ENCODE measurements around the gene DTHD1. TPM values are rescaled to one million over a fixed set of nuclear protein-coding genes. Genes with fewer than 3 reads are reported as not detected.

Gene DTHD1
- total and polyA plus RNA-seq, 2 experiments from 2014 or later: not detected

- Histone ChIP-seq H2AFZ (no peak overlapping the region), H3F3A (ENCODE audit: insufficient read depth) (no peaks in the 10 kb centered on the region), H3K9ac (no peak overlapping the region), H3K4me3 (no peak overlapping the region), H3K4me2 (ENCODE audit: unreplicated experiment) (no peak overlapping the region), H3K4me1 (ENCODE audit: insufficient read depth) (no peaks in the 10 kb centered on the region), H4K20me1 (ENCODE audit: insufficient read depth) (no peaks in the 10 kb centered on the region), H3K36me3 (ENCODE audit: low read depth) (no peaks in the 10 kb centered on the region), H3K9me2 (ENCODE audit: insufficient read depth) (no peaks in the 10 kb centered on the region), H3K79me2 (ENCODE audit: insufficient read depth) (no peaks in the 10 kb centered on the region), H3K27ac (no peak overlapping the region), H3K9me3 (ENCODE audit: low read depth) (no peaks in the 10 kb centered on the region), H3K27me3 (replicated peaks; ENCODE audit: insufficient read depth) (no peaks in the 10 kb centered on the region)
- TF ChIP-seq EZH2phosphoT487 (IDR thresholded peaks at IDR 0.05; ENCODE audit: insufficient read depth, low read depth): no peak
- no peak for TF ChIP-seq EZH2 (IDR thresholded peaks at IDR 0.05; ENCODE audit: insufficient read depth, poor library complexity, severe bottlenecking)
- in situ Hi-C loops (cut with MboI): no loop called here
- no peak for DNase-seq
- WGBS, 2 experiments (ENCODE audit: low coverage in 1 of 2, low lambda C conversion rate in 2 of 2, missing lambda C conversion rate in 2 of 2): 34 to 46% methylated on average over 2 of the region's 2 CpGs
Observed at GRCh38 chr4:36283912-36284465, 2.6 kb downstream of the DTHD1 start.

DNA sequence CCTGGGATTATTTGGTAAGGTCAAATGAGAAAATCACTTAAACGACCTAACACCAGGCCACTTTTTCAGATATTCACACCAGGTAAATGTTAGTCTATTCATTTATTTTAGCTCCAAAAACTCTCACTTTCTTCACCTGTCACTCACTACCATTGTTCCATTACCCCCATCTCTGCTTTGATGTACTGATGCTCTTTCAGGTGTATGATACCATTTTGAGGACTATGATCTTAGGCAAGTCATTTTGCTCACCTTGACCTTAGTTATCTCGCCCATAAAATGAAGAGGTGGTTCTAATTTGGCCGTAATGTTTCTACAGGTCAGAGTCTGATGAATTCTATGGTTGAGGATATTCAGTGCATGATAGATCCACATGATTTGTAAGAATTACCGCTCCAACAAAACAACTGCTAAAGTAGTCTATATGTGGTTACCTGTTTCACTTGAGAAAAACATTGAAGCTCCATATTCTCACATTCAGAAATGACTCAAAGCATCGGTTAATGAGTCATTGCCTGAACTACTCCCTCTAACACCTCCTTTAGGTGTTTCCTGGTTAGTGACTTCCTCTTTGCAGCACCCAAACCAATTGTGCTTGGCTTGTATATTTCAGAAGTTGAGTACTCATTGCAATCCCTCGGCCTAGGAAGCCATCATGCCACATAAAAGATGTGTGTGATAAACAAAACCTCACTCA is 4.5 kb downstream of the DTHD1 start:
- Histone ChIP-seq H3K9ac (no peak overlapping the region), H3K27me3 (replicated peaks; ENCODE audit: insufficient read depth) (no peaks in the 10 kb centered on the region), H3K4me2 (ENCODE audit: unreplicated experiment) (no peak overlapping the region), H3K27ac (no peak overlapping the region), H3K36me3 (ENCODE audit: low read depth) (no peaks in the 10 kb centered on the region), H3F3A (ENCODE audit: insufficient read depth) (no peaks in the 10 kb centered on the region), H3K4me3 (no peak overlapping the region), H3K9me3 (ENCODE audit: low read depth) (no peaks in the 10 kb centered on the region), H4K20me1 (ENCODE audit: insufficient read depth) (no peaks in the 10 kb centered on the region), H3K4me1 (ENCODE audit: insufficient read depth) (no peaks in the 10 kb centered on the region), H2AFZ (no peak overlapping the region), H3K9me2 (ENCODE audit: insufficient read depth) (no peaks in the 10 kb centered on the region), H3K79me2 (ENCODE audit: insufficient read depth) (no peaks in the 10 kb centered on the region)
- TF ChIP-seq EZH2phosphoT487 (IDR thresholded peaks at IDR 0.05; ENCODE audit: insufficient read depth, low read depth): no peak
- no peak for DNase-seq
- in situ Hi-C loops (cut with MboI): no loop called here
- WGBS, 2 experiments (ENCODE audit: low coverage in 1 of 2, low lambda C conversion rate in 2 of 2, missing lambda C conversion rate in 2 of 2): 31 to 39% methylated on average over 6 of the region's 6 CpGs

DNA sequence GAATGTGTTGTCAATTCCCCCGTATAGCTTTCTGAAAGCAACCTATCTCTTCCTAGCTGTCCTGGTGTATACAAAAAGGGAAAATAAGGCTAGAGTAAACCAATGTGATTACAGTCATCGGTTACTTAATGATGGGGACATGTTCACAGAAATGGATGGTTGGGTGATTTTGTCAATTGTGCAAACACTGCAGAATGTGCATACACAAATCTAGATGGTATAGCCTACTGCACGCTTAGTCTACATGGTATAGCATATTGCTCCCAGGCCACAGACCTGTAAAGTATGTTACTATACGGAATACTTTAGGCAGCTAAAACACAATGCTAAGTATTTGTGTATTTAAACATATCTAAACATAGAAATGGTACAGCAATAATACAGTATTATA is 5.1 kb downstream of the DTHD1 start:
- 41 to 45% methylated on average over 4 of the region's 4 CpGs for WGBS, 2 experiments (ENCODE audit: low coverage in 1 of 2, low lambda C conversion rate in 2 of 2, missing lambda C conversion rate in 2 of 2)
- TF ChIP-seq EZH2phosphoT487 (IDR thresholded peaks at IDR 0.05; ENCODE audit: insufficient read depth, low read depth): no peak
- TF ChIP-seq EZH2 (IDR thresholded peaks at IDR 0.05; ENCODE audit: insufficient read depth, poor library complexity, severe bottlenecking): no peak
- Histone ChIP-seq H3K4me1 (ENCODE audit: insufficient read depth) (no peaks in the 10 kb centered on the region), H3K9ac (no peak overlapping the region), H3K27ac (no peak overlapping the region), H3K4me2 (ENCODE audit: unreplicated experiment) (no peak overlapping the region), H4K20me1 (ENCODE audit: insufficient read depth) (no peaks in the 10 kb centered on the region), H3F3A (ENCODE audit: insufficient read depth) (no peaks in the 10 kb centered on the region), H3K36me3 (ENCODE audit: low read depth) (no peaks in the 10 kb centered on the region), H3K79me2 (ENCODE audit: insufficient read depth) (no peaks in the 10 kb centered on the region), H3K9me3 (ENCODE audit: low read depth) (no peaks in the 10 kb centered on the region), H3K27me3 (replicated peaks; ENCODE audit: insufficient read depth) (no peaks in the 10 kb centered on the region), H2AFZ (no peak overlapping the region), H3K9me2 (ENCODE audit: insufficient read depth) (no peaks in the 10 kb centered on the region), H3K4me3 (no peak overlapping the region)
- in situ Hi-C loops (cut with MboI): no loop called here
- no peak for DNase-seq

DNA sequence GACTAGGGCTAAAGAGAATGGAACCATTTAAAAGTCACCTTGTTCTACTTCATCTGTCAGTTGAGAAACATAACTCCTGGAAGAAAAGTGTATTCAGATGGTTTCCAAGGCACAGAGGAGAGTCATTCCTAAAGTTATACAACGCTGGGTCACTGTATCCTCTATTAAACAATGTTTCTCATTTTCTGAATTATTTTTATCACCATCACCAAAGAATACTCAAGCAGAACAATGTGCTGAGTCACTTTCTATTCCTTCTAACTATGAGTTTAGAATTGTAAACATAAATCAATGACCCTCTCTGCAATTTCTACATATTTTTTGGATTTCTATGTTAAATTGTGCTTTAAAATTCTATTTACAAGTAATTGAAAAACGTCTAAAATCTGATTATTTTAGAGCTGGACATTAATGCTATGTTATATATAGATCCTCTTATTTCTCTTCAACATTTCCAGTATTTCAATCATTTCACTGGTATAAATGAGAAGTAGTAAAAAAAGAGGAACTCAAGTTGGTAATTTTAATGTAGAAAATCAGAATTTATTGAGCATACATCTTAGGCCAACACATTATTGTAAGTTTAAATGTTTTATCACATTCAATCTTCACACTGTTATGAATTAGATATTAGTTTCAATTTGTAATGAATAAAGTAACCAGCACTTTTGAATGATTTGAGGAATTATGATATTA is 7.5 kb downstream of the DTHD1 start:
- H3K4me3 ChIP-seq: no peak overlapping the region
- no peak overlapping the region for H2AFZ ChIP-seq
- H4K20me1 ChIP-seq (ENCODE audit: insufficient read depth): no peaks in the 10 kb centered on the region
- no peaks in the 10 kb centered on the region for H3K9me2 ChIP-seq (ENCODE audit: insufficient read depth)
- TF ChIP-seq EZH2 (IDR thresholded peaks at IDR 0.05; ENCODE audit: insufficient read depth, poor library complexity, severe bottlenecking): no peak
- no peak for TF ChIP-seq EZH2phosphoT487 (IDR thresholded peaks at IDR 0.05; ENCODE audit: insufficient read depth, low read depth)
- H3K9ac ChIP-seq: no peak overlapping the region
- DNase-seq: no peak
- in situ Hi-C loops (cut with MboI): no loop called here
- H3K79me2 ChIP-seq (ENCODE audit: insufficient read depth): no peaks in the 10 kb centered on the region
- 2 to 3% methylated on average over 2 of the region's 2 CpGs for WGBS, 2 experiments (ENCODE audit: low coverage in 1 of 2, low lambda C conversion rate in 2 of 2, missing lambda C conversion rate in 2 of 2)
- no peak overlapping the region for H3K4me2 ChIP-seq (ENCODE audit: unreplicated experiment)
- no peak overlapping the region for H3K27ac ChIP-seq
- no peaks in the 10 kb centered on the region for H3K27me3 ChIP-seq (replicated peaks; ENCODE audit: insufficient read depth)
- no peaks in the 10 kb centered on the region for H3K9me3 ChIP-seq (ENCODE audit: low read depth)
- H3K4me1 ChIP-seq (ENCODE audit: insufficient read depth): no peaks in the 10 kb centered on the region
- no peaks in the 10 kb centered on the region for H3F3A ChIP-seq (ENCODE audit: insufficient read depth)
- H3K36me3 ChIP-seq (ENCODE audit: low read depth): no peaks in the 10 kb centered on the region
